Germinal center (tissue), 1 donor: ENCODE measurements around the gene CLDN6.

Source experiments
- DNase-seq: peaks from one replicate; pipeline ENCODE4 v3.0.0; 2012; ENCODE audit warnings: mixed read lengths, low spot score

The CLDN6 gene

GRCh38 chr16:3028716-3029319 lies 10.8 kb upstream of the CLDN6 start:
- DNase-seq: no peak

- peak; percentile 94 for DNase-seq
Measured at GRCh38 chr16:3027983-3028715, 10.2 kb upstream of the CLDN6 start.

GRCh38 chr16:3027489-3027795 lies 9.5 kb upstream of the CLDN6 start:
- no peak for DNase-seq

GRCh38 chr16:3026609-3027488 lies 8.9 kb upstream of the CLDN6 start:
- DNase-seq: no peak

GRCh38 chr16:3026003-3026378 lies 8.0 kb upstream of the CLDN6 start:
- no peak for DNase-seq

- no peak for DNase-seq
Measured at GRCh38 chr16:3025032-3026002, 7.3 kb upstream of the CLDN6 start.

GRCh38 chr16:3023669-3024478 lies 5.9 kb upstream of the CLDN6 start, which contains the start of the genes HCFC1R1 and THOC6:
Gene HCFC1R1, minus strand, starts transcription at chr16:3023942. Its CDS starts 1 bp downstream, at chr16:3023941.
Gene THOC6, plus strand, starts transcription at chr16:3024035. Its CDS starts 292 bp downstream, at chr16:3024327.
- peak; percentile 89 for DNase-seq

- DNase-seq: no peak
Measured at GRCh38 chr16:3023415-3023668, 5.4 kb upstream of the CLDN6 start.

GRCh38 chr16:3022684-3023414 lies 4.9 kb upstream of the CLDN6 start:
- DNase-seq: no peak

GRCh38 chr16:3022208-3022683 lies 4.3 kb upstream of the CLDN6 start:
- no peak for DNase-seq

GRCh38 chr16:3021449-3022207 lies 3.6 kb upstream of the CLDN6 start:
- DNase-seq: peak; percentile 82

GRCh38 chr16:3020604-3021448 lies 2.8 kb upstream of the CLDN6 start:
- DNase-seq: no peak

GRCh38 chr16:3020247-3020603 lies 2.2 kb upstream of the CLDN6 start, which contains the start of gene TNFRSF12A:
Gene TNFRSF12A, plus strand, starts transcription at chr16:3020368. Its CDS starts 30 bp downstream, at chr16:3020398.
- peak; percentile 87 for DNase-seq

- DNase-seq: no peak
Measured at GRCh38 chr16:3019594-3020246, 1.7 kb upstream of the CLDN6 start.

- DNase-seq: no peak
Measured at GRCh38 chr16:3017344-3017743, 639 bp downstream of the CLDN6 start.

GRCh38 chr16:3015865-3016521 lies 2.0 kb downstream of the CLDN6 start:
- DNase-seq: no peak

- DNase-seq: no peak
Measured at GRCh38 chr16:3014971-3015370, 3.0 kb downstream of the CLDN6 start.
